Ishikawa (cell line): ENCODE measurements around the gene IGLL5.

Experiments
- EP300 ChIP-seq: IDR thresholded peaks from 2 replicates; pipeline ENCODE4 v1.6.1; 2012; ENCODE audit warnings: borderline replicate concordance
- RAD21 ChIP-seq: IDR thresholded peaks from 2 replicates; pipeline ENCODE4 v1.6.1; 2012; ENCODE audit warnings: low read depth
- TAF1 ChIP-seq: IDR thresholded peaks from 2 replicates; pipeline ENCODE4 v1.6.1; 2012; ENCODE audit warnings: low read depth, mild to moderate bottlenecking
- TEAD4 ChIP-seq: IDR thresholded peaks from 2 replicates; pipeline ENCODE4 v1.6.1; 2012

- TF ChIP-seq EP300 (no peak), TEAD4 (no peak), RAD21 (no peak), TAF1 (no peak)
These were observed 31.9 kb upstream of the IGLL5 start for GRCh38 chr22:22855617-22856308.
